NT2/D1 (cell line): Measurements from ENCODE around the gene GABARAPL1.

ENCODE experiments used
- DNase-seq: peaks from one replicate; pipeline ENCODE4 v3.0.0-alpha.2; 2011; ENCODE audit warnings: low read depth, low spot score
- H3K27me3 ChIP-seq: 2 replicates; pipeline ENCODE4 v1.6.0; 2011; ENCODE audit warnings: mild to moderate bottlenecking; ENCODE audit not compliant: insufficient read length, insufficient read depth
- H3K36me3 ChIP-seq: 2 replicates; pipeline ENCODE4 v1.6.1; 2011; ENCODE audit warnings: mild to moderate bottlenecking, low read length, mixed read lengths; ENCODE audit not compliant: insufficient read depth, insufficient read length
- H3K4me1 ChIP-seq: 2 replicates; pipeline ENCODE4 v1.5.1; 2011; ENCODE audit not compliant: insufficient read depth, insufficient read length
- H3K4me3 ChIP-seq: 2 replicates; pipeline ENCODE4 v1.5.1; 2011; ENCODE audit warnings: low read depth; ENCODE audit not compliant: insufficient read length
- H3K9ac ChIP-seq: 2 replicates; pipeline ENCODE4 v1.6.0; 2011; ENCODE audit warnings: low read depth; ENCODE audit not compliant: insufficient read length
- H3K9me3 ChIP-seq: 2 replicates; pipeline ENCODE4 v1.5.1; 2011; ENCODE audit warnings: mild to moderate bottlenecking, low read length; ENCODE audit not compliant: insufficient read depth
- SUZ12 ChIP-seq: IDR thresholded peaks from 2 replicates; pipeline ENCODE4 v1.6.1; 2011; ENCODE audit not compliant: insufficient read length, insufficient read depth; ENCODE audit errors: extremely low read depth
- YY1 ChIP-seq: IDR thresholded peaks from 2 replicates; pipeline ENCODE4 v1.6.1; 2011; ENCODE audit not compliant: insufficient read length, insufficient read depth
- ZNF274 ChIP-seq: IDR thresholded peaks from 2 replicates; pipeline ENCODE4 v1.6.1; 2011; ENCODE audit warnings: mild to moderate bottlenecking, low read depth, low read length

The GABARAPL1 gene

GRCh38 chr12:10249690-10250455 is 37.2 kb downstream of the GABARAPL1 start:
- no peaks in the 10 kb centered on the region for H3K9me3 ChIP-seq
- H3K27me3 ChIP-seq, result no peaks in the 10 kb centered on the region
- no peaks in the 10 kb centered on the region for H3K36me3 ChIP-seq
- no peak overlapping the region for H3K4me3 ChIP-seq
- no peak overlapping the region for H3K9ac ChIP-seq
- H3K4me1 ChIP-seq, result no peaks in the 10 kb centered on the region
- TF ChIP-seq SUZ12, result no peak
- no peak for TF ChIP-seq ZNF274
- no peak for TF ChIP-seq YY1
- DNase-seq, result no peak

GRCh38 chr12:10251669-10252068 is 39.0 kb downstream of the GABARAPL1 start:
- H3K4me3 ChIP-seq, result no peak overlapping the region
- no peaks in the 10 kb centered on the region for H3K4me1 ChIP-seq
- no peaks in the 10 kb centered on the region for H3K36me3 ChIP-seq
- H3K9ac ChIP-seq, result no peak overlapping the region
- H3K27me3 ChIP-seq, result no peaks in the 10 kb centered on the region
- no peak for TF ChIP-seq ZNF274
- no peak for TF ChIP-seq SUZ12
- no peak for TF ChIP-seq YY1
- peaks cover 11% of the 10 kb centered on the region for H3K9me3 ChIP-seq
- DNase-seq, result no peak

GRCh38 chr12:10252201-10252600 is 39.5 kb downstream of the GABARAPL1 start:
- Histone ChIP-seq H3K27me3 (no peaks in the 10 kb centered on the region), H3K4me3 (no peak overlapping the region), H3K4me1 (no peaks in the 10 kb centered on the region), H3K9me3 (peaks cover 12% of the 10 kb centered on the region), H3K9ac (no peak overlapping the region), H3K36me3 (no peaks in the 10 kb centered on the region)
- TF ChIP-seq ZNF274 (no peak), YY1 (no peak), SUZ12 (no peak)
- DNase-seq, result no peak

- TF ChIP-seq ZNF274, result no peak
- no peak for TF ChIP-seq SUZ12
- no peak for TF ChIP-seq YY1
- no peaks in the 10 kb centered on the region for H3K36me3 ChIP-seq
Measured at GRCh38 chr12:10256064-10256463, 43.4 kb downstream of the GABARAPL1 start.

GRCh38 chr12:10260927-10261326 is 48.2 kb downstream of the GABARAPL1 start:
- no peaks in the 10 kb centered on the region for H3K36me3 ChIP-seq

More at GRCh38 chr12:10256064-10256463, 43.4 kb downstream of the GABARAPL1 start:
- H3K4me1 ChIP-seq, result no peaks in the 10 kb centered on the region
- H3K9ac ChIP-seq, result no peak overlapping the region
- H3K27me3 ChIP-seq, result no peaks in the 10 kb centered on the region
- no peak for DNase-seq
- peaks cover 12% of the 10 kb centered on the region for H3K9me3 ChIP-seq
- H3K4me3 ChIP-seq, result no peak overlapping the region

GRCh38 chr12:10268037-10268436 is 55.4 kb downstream of the GABARAPL1 start:
- no peak for DNase-seq
- TF ChIP-seq YY1 (no peak), SUZ12 (no peak), ZNF274 (no peak)
- Histone ChIP-seq H3K27me3 (no peaks in the 10 kb centered on the region), H3K4me1 (no peaks in the 10 kb centered on the region), H3K9ac (no peak overlapping the region), H3K9me3 (no peaks in the 10 kb centered on the region), H3K36me3 (no peaks in the 10 kb centered on the region), H3K4me3 (no peak overlapping the region)

More at GRCh38 chr12:10260927-10261326, 48.2 kb downstream of the GABARAPL1 start:
- no peak for DNase-seq
- H3K9ac ChIP-seq, result no peak overlapping the region
- no peak for TF ChIP-seq ZNF274
- TF ChIP-seq SUZ12, result no peak
- TF ChIP-seq YY1, result no peak
- no peaks in the 10 kb centered on the region for H3K4me1 ChIP-seq
- H3K4me3 ChIP-seq, result no peak overlapping the region
- H3K9me3 ChIP-seq, result peaks cover 9% of the 10 kb centered on the region
- H3K27me3 ChIP-seq, result no peaks in the 10 kb centered on the region

- no peaks in the 10 kb centered on the region for H3K36me3 ChIP-seq
- H3K9me3 ChIP-seq, result no peaks in the 10 kb centered on the region
- H3K27me3 ChIP-seq, result no peaks in the 10 kb centered on the region
- no peaks in the 10 kb centered on the region for H3K4me1 ChIP-seq
- no peak overlapping the region for H3K4me3 ChIP-seq
- no peak overlapping the region for H3K9ac ChIP-seq
- DNase-seq, result no peak
- TF ChIP-seq YY1, result no peak
- TF ChIP-seq SUZ12, result no peak
- TF ChIP-seq ZNF274, result no peak
Measured at GRCh38 chr12:10272467-10272866, 59.8 kb downstream of the GABARAPL1 start.
